Measurements from ENCODE around the gene KLHL17. TPM values are rescaled to one million over a fixed set of nuclear protein-coding genes. Genes with fewer than 3 reads are reported as not detected.
A peak's percentile ranks its signal among the peaks of the same experiment; 100 is the strongest.

The KLHL17 gene
- polyA plus RNA-seq, 1 donor (not counting 4 experiments of a cell fraction or from before 2014, with no cell fraction given), result 6.5 TPM

DNA sequence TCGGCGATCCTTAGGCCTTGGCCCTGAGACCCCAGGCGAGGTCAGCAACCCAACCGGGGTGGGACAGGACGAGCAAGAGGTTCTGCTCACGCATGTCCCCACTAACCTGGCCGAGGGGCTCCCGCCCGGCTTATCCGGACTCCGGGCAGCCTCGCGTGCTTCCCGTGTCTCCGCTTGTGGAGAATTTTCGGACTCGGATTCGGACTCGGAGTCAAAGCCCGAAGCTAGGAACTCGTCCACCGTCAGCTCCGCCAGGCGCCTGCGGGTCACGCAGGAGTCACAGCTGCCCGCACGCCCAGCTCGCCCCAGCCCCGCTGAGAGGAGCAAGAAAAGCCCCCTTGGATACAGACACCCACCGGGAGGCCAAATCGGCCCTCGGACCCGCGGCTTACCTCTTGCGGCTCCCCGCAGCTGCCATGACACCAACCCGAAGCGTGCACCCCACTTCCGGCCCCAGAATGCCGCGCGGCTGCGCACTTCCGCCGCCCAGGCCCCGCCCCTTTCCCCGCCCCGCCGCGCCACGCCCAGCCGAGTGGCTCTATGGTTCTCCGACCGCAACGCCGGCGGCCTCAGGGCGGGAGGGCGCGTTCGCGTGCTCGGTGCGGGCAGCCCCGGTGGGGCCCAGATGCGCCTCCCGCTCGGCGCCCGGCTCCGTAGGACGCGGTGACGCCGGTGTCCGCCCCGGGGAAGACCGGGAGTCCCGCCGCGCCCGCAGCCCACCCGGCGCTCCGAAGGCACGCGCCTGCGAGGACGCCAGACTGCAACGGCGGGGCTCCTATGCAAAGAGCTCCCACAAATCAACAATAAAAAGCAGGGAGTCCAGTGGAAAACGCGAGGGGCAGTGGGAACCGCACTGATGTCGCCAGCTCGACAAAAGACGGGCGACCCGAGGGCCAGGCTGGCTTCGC is 1.3 kb upstream of the KLHL17 start, which contains the start of gene NOC2L:
NOC2L (minus strand) TSS at position 434 of the 908 bp plus-strand sequence; CDS start at position 418, 16 bp downstream.
- H3K4me2 ChIP-seq (ENCODE audit: control insufficient read depth, extremely low read depth, insufficient read depth, low read depth, low read length), result peak within 1 kb of the TSS; percentile 91
- peaks cover 29% of the 10 kb centered on the region for H3K79me2 ChIP-seq (ENCODE audit: control insufficient read depth, insufficient read depth, low read length)
- H3K9me3 ChIP-seq (ENCODE audit: control insufficient read depth, low read depth, low read length), result no peaks in the 10 kb centered on the region
- peaks cover 13% of the 10 kb centered on the region for H3K4me1 ChIP-seq (ENCODE audit: control insufficient read depth, extremely low read depth, insufficient read depth, low read length)
- DNase-seq (ENCODE audit: low read depth, low spot score) (no peak), FAIRE-seq (no peak)
- TF ChIP-seq EZH2 (IDR thresholded peaks at IDR 0.05; ENCODE audit: low read length), result peak; percentile 49
- TF ChIP-seq, protein P1, sequence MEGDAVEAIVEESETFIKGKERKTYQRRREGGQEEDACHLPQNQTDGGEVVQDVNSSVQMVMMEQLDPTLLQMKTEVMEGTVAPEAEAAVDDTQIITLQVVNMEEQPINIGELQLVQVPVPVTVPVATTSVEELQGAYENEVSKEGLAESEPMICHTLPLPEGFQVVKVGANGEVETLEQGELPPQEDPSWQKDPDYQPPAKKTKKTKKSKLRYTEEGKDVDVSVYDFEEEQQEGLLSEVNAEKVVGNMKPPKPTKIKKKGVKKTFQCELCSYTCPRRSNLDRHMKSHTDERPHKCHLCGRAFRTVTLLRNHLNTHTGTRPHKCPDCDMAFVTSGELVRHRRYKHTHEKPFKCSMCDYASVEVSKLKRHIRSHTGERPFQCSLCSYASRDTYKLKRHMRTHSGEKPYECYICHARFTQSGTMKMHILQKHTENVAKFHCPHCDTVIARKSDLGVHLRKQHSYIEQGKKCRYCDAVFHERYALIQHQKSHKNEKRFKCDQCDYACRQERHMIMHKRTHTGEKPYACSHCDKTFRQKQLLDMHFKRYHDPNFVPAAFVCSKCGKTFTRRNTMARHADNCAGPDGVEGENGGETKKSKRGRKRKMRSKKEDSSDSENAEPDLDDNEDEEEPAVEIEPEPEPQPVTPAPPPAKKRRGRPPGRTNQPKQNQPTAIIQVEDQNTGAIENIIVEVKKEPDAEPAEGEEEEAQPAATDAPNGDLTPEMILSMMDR (optimal IDR thresholded peaks at IDR 0.05 in 1 of 3, IDR thresholded peaks at IDR 0.05 in 1 of 3, conservative IDR thresholded peaks at IDR 0.05 in 1 of 3; ENCODE audit: extremely low read depth in 1 of 3, insufficient read depth in 2 of 3, low read length in 3 of 3), result no peak
- H3K27me3 ChIP-seq (ENCODE audit: control insufficient read depth, extremely low read depth, insufficient read depth, low read length), result peaks cover 5% of the 10 kb centered on the region
- peak within 1 kb of the TSS; percentile 69 to 100 (median 99) for H3K4me3 ChIP-seq (ENCODE audit: control insufficient read depth in 2 of 3, extremely low read depth in 1 of 3, insufficient read depth in 2 of 3, low read depth in 1 of 3, low read length in 3 of 3)
- peak within 1 kb of the TSS; percentile 76 for H3K27ac ChIP-seq (ENCODE audit: control insufficient read depth, insufficient read depth, low read length)
- dilution Hi-C loops (cut with MboI; ENCODE audit: extremely low pct_ligation_motif_present, low sequenced_read_pairs), result no loop called here
- H4K20me1 ChIP-seq (ENCODE audit: control insufficient read depth, extremely low read depth, insufficient read depth, low read length), result peaks cover 10% of the 10 kb centered on the region
- peak within 1 kb of the TSS; percentile 71 for H2AFZ ChIP-seq (ENCODE audit: control insufficient read depth, low read length)
- H3K36me3 ChIP-seq (ENCODE audit: control insufficient read depth in 2 of 2, extremely low read depth in 1 of 2, insufficient read depth in 2 of 2, low read length in 2 of 2), result peaks cover 31 to 34% of the 10 kb centered on the region in 2 experiments
- H3K9ac ChIP-seq (ENCODE audit: control insufficient read depth, extremely low read depth, insufficient read depth, low read length), result peak within 1 kb of the TSS; percentile 95
- H3K9me1 ChIP-seq (ENCODE audit: control insufficient read depth, extremely low read depth, insufficient read depth, low read length), result no peaks in the 10 kb centered on the region

DNA sequence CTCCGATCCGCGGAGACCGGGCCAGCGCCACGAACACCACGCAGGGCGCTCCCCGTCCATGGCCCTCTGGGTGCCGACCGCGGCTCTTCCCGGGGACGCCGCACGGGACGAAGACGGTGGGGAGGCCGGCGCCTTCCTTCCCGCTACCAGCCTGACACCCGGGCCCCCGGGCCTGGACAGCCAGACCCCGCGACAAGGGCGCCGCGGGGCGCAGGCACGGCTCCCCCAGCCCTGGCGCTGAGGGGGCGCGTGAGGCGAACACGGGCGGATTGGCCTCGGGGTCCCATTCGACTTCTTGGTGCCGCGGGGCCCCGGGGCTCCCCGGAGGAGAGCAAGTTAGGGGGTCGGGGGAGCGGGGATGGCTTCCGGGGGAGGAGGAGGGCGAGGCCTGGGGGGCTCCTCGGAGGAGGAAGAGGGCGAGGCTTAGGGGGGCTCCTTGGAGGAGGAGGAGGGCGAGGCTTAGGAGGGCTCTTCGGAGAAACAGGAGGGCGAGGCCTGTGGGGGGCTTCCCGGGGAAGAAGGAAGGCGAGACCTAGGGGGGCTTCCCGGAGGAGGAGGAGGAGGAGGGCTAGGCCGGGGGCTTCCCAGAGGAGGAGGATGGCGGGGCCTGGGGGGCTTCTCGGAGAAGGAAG is 537 bp upstream of the KLHL17 start:
- peaks cover 26 to 28% of the 10 kb centered on the region in 2 experiments for H3K36me3 ChIP-seq (ENCODE audit: control insufficient read depth in 2 of 2, extremely low read depth in 1 of 2, insufficient read depth in 2 of 2, low read length in 2 of 2)
- peaks cover 13% of the 10 kb centered on the region for H3K4me1 ChIP-seq (ENCODE audit: control insufficient read depth, extremely low read depth, insufficient read depth, low read length)
- no peaks in the 10 kb centered on the region for H3K9me3 ChIP-seq (ENCODE audit: control insufficient read depth, low read depth, low read length)
- DNase-seq (ENCODE audit: low read depth, low spot score) (no peak), FAIRE-seq (no peak)
- H3K9ac ChIP-seq (ENCODE audit: control insufficient read depth, extremely low read depth, insufficient read depth, low read length), result peak overlapping the region; percentile 28
- H2AFZ ChIP-seq (ENCODE audit: control insufficient read depth, low read length), result peak overlapping the region; percentile 6
- H3K4me2 ChIP-seq (ENCODE audit: control insufficient read depth, extremely low read depth, insufficient read depth, low read depth, low read length), result peak overlapping the region; percentile 45
- no peaks in the 10 kb centered on the region for H3K9me1 ChIP-seq (ENCODE audit: control insufficient read depth, extremely low read depth, insufficient read depth, low read length)
- H3K27me3 ChIP-seq (ENCODE audit: control insufficient read depth, extremely low read depth, insufficient read depth, low read length), result peaks cover 5% of the 10 kb centered on the region
- peaks cover 7% of the 10 kb centered on the region for H4K20me1 ChIP-seq (ENCODE audit: control insufficient read depth, extremely low read depth, insufficient read depth, low read length)
- no peak overlapping the region for H3K27ac ChIP-seq (ENCODE audit: control insufficient read depth, insufficient read depth, low read length)
- dilution Hi-C loops (cut with MboI; ENCODE audit: extremely low pct_ligation_motif_present, low sequenced_read_pairs), result no loop called here
- peak; percentile 21 for TF ChIP-seq EZH2 (IDR thresholded peaks at IDR 0.05; ENCODE audit: low read length)
- TF ChIP-seq, protein P1 (optimal IDR thresholded peaks at IDR 0.05 in 1 of 3, IDR thresholded peaks at IDR 0.05 in 1 of 3, conservative IDR thresholded peaks at IDR 0.05 in 1 of 3; ENCODE audit: extremely low read depth in 1 of 3, insufficient read depth in 2 of 3, low read length in 3 of 3), result no peak
- H3K4me3 ChIP-seq (ENCODE audit: control insufficient read depth in 2 of 3, extremely low read depth in 1 of 3, insufficient read depth in 2 of 3, low read depth in 1 of 3, low read length in 3 of 3), result peak overlapping the region in 2 of 3 experiments; percentile 62
- peaks cover 29% of the 10 kb centered on the region for H3K79me2 ChIP-seq (ENCODE audit: control insufficient read depth, insufficient read depth, low read length)
